NT2/D1 (cell line): ENCODE data around the gene PDXK.
A peak's percentile ranks its signal among the peaks of the same experiment; 100 is the strongest.

Source experiments
- DNase-seq: peaks from one replicate; pipeline ENCODE4 v3.0.0-alpha.2; 2011; ENCODE audit warnings: low read depth, low spot score
- H3K27me3 ChIP-seq: 2 replicates; pipeline ENCODE4 v1.6.0; 2011; ENCODE audit warnings: mild to moderate bottlenecking; ENCODE audit not compliant: insufficient read length, insufficient read depth
- H3K36me3 ChIP-seq: 2 replicates; pipeline ENCODE4 v1.6.1; 2011; ENCODE audit warnings: mild to moderate bottlenecking, low read length, mixed read lengths; ENCODE audit not compliant: insufficient read depth, insufficient read length
- H3K4me1 ChIP-seq: 2 replicates; pipeline ENCODE4 v1.5.1; 2011; ENCODE audit not compliant: insufficient read depth, insufficient read length
- H3K4me3 ChIP-seq: 2 replicates; pipeline ENCODE4 v1.5.1; 2011; ENCODE audit warnings: low read depth; ENCODE audit not compliant: insufficient read length
- H3K9ac ChIP-seq: 2 replicates; pipeline ENCODE4 v1.6.0; 2011; ENCODE audit warnings: low read depth; ENCODE audit not compliant: insufficient read length
- H3K9me3 ChIP-seq: 2 replicates; pipeline ENCODE4 v1.5.1; 2011; ENCODE audit warnings: mild to moderate bottlenecking, low read length; ENCODE audit not compliant: insufficient read depth
- SUZ12 ChIP-seq: IDR thresholded peaks from 2 replicates; pipeline ENCODE4 v1.6.1; 2011; ENCODE audit not compliant: insufficient read length, insufficient read depth; ENCODE audit errors: extremely low read depth
- YY1 ChIP-seq: IDR thresholded peaks from 2 replicates; pipeline ENCODE4 v1.6.1; 2011; ENCODE audit not compliant: insufficient read length, insufficient read depth
- ZNF274 ChIP-seq: IDR thresholded peaks from 2 replicates; pipeline ENCODE4 v1.6.1; 2011; ENCODE audit warnings: mild to moderate bottlenecking, low read depth, low read length

The PDXK gene

DNA sequence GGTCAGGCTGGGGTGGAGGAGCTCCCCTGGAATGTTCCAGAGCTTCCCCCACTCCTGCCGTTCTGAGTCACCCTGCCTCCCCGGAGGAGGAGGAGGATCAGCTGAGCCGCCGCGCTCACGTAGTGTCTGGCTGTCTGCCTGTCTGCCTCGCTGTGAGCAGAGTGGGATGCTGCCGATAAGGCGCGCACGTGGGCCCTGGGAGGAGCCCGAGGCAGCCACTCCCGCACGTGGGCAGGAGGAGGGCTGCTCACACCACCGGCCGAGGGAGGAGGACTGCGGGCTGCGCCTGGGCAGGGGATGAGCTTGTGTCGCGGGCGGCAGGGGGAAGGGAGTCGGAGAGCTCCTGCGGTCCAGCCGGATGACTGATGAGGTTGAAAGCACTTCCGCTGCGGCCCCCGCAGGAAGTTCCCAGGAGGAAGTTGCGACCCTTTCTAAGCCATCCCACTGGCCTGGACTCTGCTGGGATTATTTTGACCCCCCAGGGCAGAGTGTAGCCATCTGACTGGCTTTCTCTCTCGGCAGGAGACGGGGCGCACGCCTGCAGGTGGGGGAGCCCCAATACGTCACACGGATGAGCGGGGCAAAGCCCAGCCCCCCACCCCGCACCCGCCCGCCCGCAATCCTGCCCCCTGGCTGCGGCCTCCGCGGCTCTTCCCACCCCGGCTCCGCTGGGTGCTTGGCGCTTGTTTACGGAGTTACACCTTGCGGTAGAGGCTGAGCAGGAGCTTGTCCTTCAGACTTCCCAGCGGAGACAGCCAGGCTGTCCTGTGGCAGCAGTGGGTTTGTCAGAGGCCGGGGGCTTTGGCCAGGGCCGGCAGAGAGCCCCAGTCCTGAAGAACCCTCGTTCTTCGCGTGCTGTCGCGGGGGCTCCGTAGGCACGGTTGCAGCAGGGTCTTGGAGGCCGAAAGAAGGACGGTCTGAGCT lies 9.8 kb downstream of the PDXK start:
- Histone ChIP-seq H3K27me3 (no peaks in the 10 kb centered on the region), H3K9me3 (no peaks in the 10 kb centered on the region), H3K9ac (peak overlapping the region; percentile 88), H3K4me3 (peak overlapping the region; percentile 59), H3K36me3 (peaks cover 33% of the 10 kb centered on the region), H3K4me1 (peaks cover 25% of the 10 kb centered on the region)
- peak; percentile 89 for DNase-seq
- no peak for TF ChIP-seq ZNF274
- TF ChIP-seq YY1: no peak
- TF ChIP-seq SUZ12: no peak

DNA sequence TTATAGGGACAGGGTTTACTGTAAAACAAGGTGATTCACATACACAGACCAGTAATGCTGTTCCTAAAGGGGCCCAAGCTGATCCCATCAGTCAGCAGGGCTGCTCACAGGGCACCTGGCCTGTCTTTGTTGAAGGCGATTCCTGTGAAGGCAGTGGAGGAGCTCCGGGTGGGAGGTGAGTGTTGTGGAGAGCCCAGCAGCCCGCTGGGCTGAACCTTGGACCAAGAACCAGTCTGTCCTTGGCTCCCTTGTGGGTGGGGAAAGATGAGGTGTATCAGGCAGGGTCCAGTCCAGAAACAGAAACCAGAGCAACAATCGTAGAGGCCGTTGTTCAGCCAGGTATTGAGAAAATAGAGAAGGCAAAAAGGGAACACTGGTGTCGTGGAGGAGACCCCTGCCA lies 12.5 kb downstream of the PDXK start:
- H3K36me3 ChIP-seq: peaks cover 45% of the 10 kb centered on the region
- no peaks in the 10 kb centered on the region for H3K9me3 ChIP-seq
- H3K9ac ChIP-seq: no peak overlapping the region
- no peaks in the 10 kb centered on the region for H3K27me3 ChIP-seq
- no peak for DNase-seq
- no peak for TF ChIP-seq ZNF274
- no peak for TF ChIP-seq YY1
- no peak for TF ChIP-seq SUZ12
- peaks cover 45% of the 10 kb centered on the region for H3K4me1 ChIP-seq
- no peak overlapping the region for H3K4me3 ChIP-seq

DNA sequence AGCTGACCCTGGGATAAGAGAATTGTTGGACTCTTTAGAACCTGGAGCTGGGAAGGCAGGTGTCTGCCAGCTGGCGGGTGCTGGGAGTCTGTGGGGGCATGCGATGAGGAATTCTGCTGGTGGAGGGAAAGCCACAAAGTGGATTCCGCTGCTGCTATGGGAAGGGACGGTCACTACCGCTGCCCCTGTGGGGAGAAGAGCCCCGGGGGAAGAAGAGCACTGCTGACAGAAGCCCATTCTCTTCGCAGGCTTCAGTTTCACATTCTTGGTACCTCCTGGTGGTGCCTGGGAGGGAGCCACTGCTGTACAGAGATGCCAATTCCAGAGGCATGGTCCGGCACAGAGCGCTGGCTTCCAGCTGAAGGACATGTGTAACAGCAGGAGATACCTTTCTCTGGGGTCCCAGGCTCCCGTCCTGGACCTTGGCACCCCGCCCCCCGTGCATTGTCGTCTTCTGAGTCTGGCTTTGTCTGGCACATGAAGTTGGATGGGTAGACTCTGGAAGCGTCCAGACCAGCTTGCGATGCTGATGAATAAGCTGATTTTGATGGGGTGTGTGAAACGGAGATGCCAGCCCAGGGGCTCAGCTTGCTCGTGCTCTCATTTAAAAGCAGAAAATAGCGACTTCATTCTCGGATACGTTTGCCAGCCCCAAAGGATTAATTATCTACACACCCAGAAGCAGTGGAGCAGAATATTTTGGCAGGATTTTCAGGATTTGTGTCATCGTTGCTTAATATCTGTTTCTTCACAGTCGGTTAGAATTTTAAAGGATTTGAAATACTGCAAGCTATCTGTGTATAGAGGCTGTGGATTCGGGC lies 13.2 kb downstream of the PDXK start:
- Histone ChIP-seq H3K27me3 (no peaks in the 10 kb centered on the region), H3K4me3 (no peak overlapping the region), H3K9me3 (no peaks in the 10 kb centered on the region), H3K9ac (no peak overlapping the region), H3K4me1 (peaks cover 45% of the 10 kb centered on the region), H3K36me3 (peaks cover 47% of the 10 kb centered on the region)
- TF ChIP-seq ZNF274: no peak
- TF ChIP-seq SUZ12: no peak
- no peak for TF ChIP-seq YY1
- DNase-seq: no peak

DNA sequence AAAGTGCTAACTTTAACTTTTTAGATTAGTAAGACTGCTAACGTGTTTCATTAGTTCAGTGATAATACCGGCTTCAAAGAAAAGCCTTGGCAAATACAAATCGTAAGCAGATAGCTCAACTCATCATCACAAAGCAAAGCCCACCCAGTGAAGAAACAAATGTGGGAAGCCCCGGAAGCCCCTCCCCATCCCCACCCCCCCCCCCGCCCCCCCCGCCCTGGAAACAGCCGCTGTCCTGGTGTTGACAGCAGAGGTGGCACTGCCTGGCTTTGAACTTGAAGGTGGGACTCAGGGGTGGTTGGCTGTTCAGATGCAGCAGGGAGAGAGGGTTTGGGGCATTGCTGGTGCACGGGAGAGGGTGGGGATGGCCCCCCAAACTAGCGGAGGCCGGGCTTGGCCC lies 14.1 kb downstream of the PDXK start:
- peaks cover 54% of the 10 kb centered on the region for H3K36me3 ChIP-seq
- no peak overlapping the region for H3K4me3 ChIP-seq

DNA sequence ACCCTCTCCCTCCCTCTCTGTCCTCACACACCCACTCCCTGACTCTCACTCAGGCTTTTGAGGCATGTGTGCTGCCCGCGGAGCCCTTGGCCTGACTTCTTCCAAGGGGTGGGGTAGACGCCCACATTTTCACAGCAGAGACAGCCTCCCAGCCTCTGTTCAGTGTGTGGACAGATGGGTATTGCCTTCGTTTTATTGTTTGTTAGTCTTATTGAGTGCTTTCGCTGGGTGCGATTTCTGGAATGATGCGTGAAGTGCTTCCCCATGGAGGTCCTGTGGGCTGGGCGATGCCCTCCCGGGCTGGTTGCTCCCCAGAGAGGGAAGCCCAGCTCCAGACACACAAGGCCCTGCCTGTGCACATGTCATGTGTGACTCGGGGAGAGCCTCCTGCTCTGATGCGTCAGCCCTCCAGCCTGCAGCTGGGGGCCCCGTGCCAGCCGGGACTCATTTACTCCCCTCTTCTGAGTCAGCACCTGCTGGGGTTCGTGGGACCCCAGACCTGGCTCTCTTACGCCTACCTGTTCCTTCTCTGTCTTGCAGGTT lies 14.7 kb downstream of the PDXK start:
- Histone ChIP-seq H3K4me3 (no peak overlapping the region), H3K36me3 (peaks cover 59% of the 10 kb centered on the region), H3K9me3 (no peaks in the 10 kb centered on the region), H3K9ac (peak overlapping the region; percentile 24), H3K4me1 (peaks cover 33% of the 10 kb centered on the region), H3K27me3 (no peaks in the 10 kb centered on the region)
- no peak for DNase-seq
- TF ChIP-seq YY1 (no peak), ZNF274 (no peak), SUZ12 (no peak)

More for the DNA sequence above, 14.1 kb downstream of the PDXK start:
- no peak for TF ChIP-seq ZNF274
- TF ChIP-seq YY1: no peak
- Histone ChIP-seq H3K9ac (no peak overlapping the region), H3K9me3 (no peaks in the 10 kb centered on the region), H3K27me3 (no peaks in the 10 kb centered on the region), H3K4me1 (peaks cover 38% of the 10 kb centered on the region)
- DNase-seq: no peak

DNA sequence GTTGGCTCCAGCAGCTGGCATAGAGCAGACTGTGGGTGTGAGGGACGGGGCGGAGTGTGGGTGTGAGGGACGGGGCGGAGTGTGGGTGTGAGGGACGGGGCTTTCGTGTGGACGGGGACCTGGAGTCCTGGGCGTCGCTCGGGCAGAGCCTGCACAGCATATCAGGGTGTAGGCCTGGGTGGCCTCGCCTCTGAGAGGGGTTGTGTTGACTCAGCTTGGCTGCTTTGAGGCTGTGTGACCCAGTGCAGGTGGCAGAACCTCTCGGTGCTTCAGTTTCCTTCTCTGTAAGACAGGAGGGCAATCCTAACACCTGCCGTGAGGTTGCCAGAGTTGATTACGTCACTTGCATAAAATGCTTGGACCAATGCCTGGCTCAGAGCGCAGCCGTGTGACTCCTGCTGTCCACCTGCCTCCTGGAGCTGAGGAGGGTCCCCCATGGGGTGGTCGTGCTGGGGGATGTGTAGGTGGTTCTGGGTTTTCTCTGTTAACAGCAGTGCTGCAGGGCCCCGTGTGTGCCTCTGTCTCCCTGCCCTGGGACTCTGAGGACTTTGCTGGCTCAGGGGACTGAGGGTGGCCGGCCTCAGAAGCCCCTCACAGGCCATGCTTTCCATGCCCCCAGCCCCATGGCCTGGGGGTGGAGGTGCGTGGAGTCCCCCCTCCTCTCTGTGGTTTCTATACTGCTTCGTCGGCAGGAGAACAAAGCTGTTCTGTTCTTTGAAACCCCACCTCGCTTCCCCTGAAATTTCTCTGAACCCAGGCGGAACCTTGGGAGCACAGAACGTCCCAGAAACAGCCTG lies 15.4 kb downstream of the PDXK start:
- DNase-seq: no peak
- no peaks in the 10 kb centered on the region for H3K9me3 ChIP-seq
- H3K4me1 ChIP-seq: peaks cover 32% of the 10 kb centered on the region
- TF ChIP-seq YY1 (no peak), ZNF274 (no peak), SUZ12 (no peak)
- peaks cover 59% of the 10 kb centered on the region for H3K36me3 ChIP-seq
- no peaks in the 10 kb centered on the region for H3K27me3 ChIP-seq
- H3K4me3 ChIP-seq: no peak overlapping the region
- peak overlapping the region; percentile 28 for H3K9ac ChIP-seq
